Kidney (tissue), 14 donors: ENCODE results near the gene VANGL1. TPM values are rescaled to one million over a fixed set of nuclear protein-coding genes. Genes with fewer than 3 reads are reported as not detected.

ENCODE experiments used
- DNase-seq, 5 donors: peaks; one replicate each; pipeline ENCODE4 v3.0.0-alpha.2; 2013 to 2020
- FAIRE-seq: peaks from 2 replicates; lab custom pipeline; 2012; peaks lifted over from hg19 to GRCh38; lab: Jason Lieb, UNC
- H3K27ac ChIP-seq, 2 donors: one replicate each; pipeline ENCODE4 v1.7.0; 2013; ENCODE audit warnings: low read depth in 2 of 2, low read length in 2 of 2, inconsistent platforms in 1 of 2
- H3K27me3 ChIP-seq: one replicate; pipeline ENCODE4 v1.7.1; 2013; ENCODE audit warnings: low read length, inconsistent platforms; ENCODE audit not compliant: control insufficient read depth, insufficient read depth
- H3K36me3 ChIP-seq, 3 donors: one replicate each; pipeline versions ENCODE4 v1.7.0 to v1.7.1; 2013; ENCODE audit warnings: low read length in 3 of 3, control low read depth in 1 of 3, inconsistent platforms in 1 of 3; ENCODE audit not compliant: insufficient read depth in 3 of 3, control insufficient read depth in 2 of 3
- H3K4me1 ChIP-seq, 3 donors: one replicate each; pipeline versions ENCODE4 v1.7.0 to v1.7.1; 2013; ENCODE audit warnings: low read length in 3 of 3, inconsistent platforms in 1 of 3, low read depth in 1 of 3; ENCODE audit not compliant: control insufficient read depth in 2 of 3, insufficient read depth in 2 of 3
- H3K4me3 ChIP-seq, 3 donors: one replicate each; pipeline versions ENCODE4 v1.7.0 to v1.8.1; 2013; ENCODE audit warnings: low read length in 3 of 3, control low read depth in 1 of 3, inconsistent platforms in 1 of 3
- H3K9ac ChIP-seq, 3 donors: one replicate each; pipeline versions ENCODE4 v1.7.0 to v1.7.1; 2013; ENCODE audit warnings: low read length in 3 of 3, control low read depth in 1 of 3, inconsistent platforms in 1 of 3
- H3K9me3 ChIP-seq, 3 donors: one replicate each; pipeline versions ENCODE4 v1.7.0 to v1.7.1; 2013; ENCODE audit warnings: low read length in 3 of 3, control low read depth in 1 of 3, inconsistent platforms in 1 of 3; ENCODE audit not compliant: control insufficient read depth in 2 of 3, insufficient read depth in 1 of 3
- CTCF ChIP-seq: IDR thresholded peaks from 3 replicates; pipeline ENCODE4 v1.5.1; 2012; ENCODE audit warnings: mild to moderate bottlenecking, moderate library complexity, borderline replicate concordance; ENCODE audit not compliant: insufficient read depth; ENCODE audit errors: extremely low read depth
- intact Hi-C: fragments of 100-400 bp; cut with DNase I; formaldehyde crosslinking; loops from one replicate; pipeline ENCODE4 v1.11.1; 2022
- polyA plus RNA-seq: library from polyadenylated mRNA; stranded (reverse); fragments of 350-450 nt; fragmentation: Illumina TruSeq; extraction: RNeasy Lipid Tissue Mini Kit (QIAGEN cat#74804); gene quantifications from one replicate; pipeline ENCODE4 v1.2.3, GENCODE V29; 2014; ENCODE audit warnings: low read depth, low replicate concordance; ENCODE audit not compliant: insufficient read depth
- total RNA-seq: library from RNA; stranded (reverse); fragmentation: NEBNext Ultra II Directional; extraction: Animal tissue kit (Norgen Biotek cat#: 25700); gene quantifications from one replicate; pipeline ENCODE4 v1.2.1, GENCODE V29; 2021
- donor health status: control.
- donor health status: control.
- donor health status: control.
- donor health status: control.
- donor health status: control.
- donor health status: DM: yes; HTN: yes; CAD: no.
- donor health status: Normal renal cell carcinoma (clear cell type).

VANGL1 gene
- total and polyA plus RNA-seq, 2 donors from 2014 or later, result 2.7 to 12.3 TPM

- DNase-seq, result no peak
Observed at GRCh38 chr1:115723756-115724155, 82.0 kb downstream of the VANGL1 start.

GRCh38 chr1:115725600-115725999 is 83.8 kb downstream of the VANGL1 start:
- Histone ChIP-seq H3K9ac (no peak overlapping the region), H3K27ac (no peak overlapping the region), H3K9me3 (no peaks in the 10 kb centered on the region), H3K27me3 (no peaks in the 10 kb centered on the region), H3K4me1 (no peaks in the 10 kb centered on the region), H3K4me3 (no peak overlapping the region), H3K36me3 (no peaks in the 10 kb centered on the region)
- TF ChIP-seq CTCF, result no peak
- FAIRE-seq, result no peak
- no peak for DNase-seq
- intact Hi-C loops, result no loop called here

More at GRCh38 chr1:115723756-115724155, 82.0 kb downstream of the VANGL1 start:
- Histone ChIP-seq H3K9me3 (no peaks in the 10 kb centered on the region), H3K27ac (no peak overlapping the region), H3K4me3 (no peak overlapping the region), H3K9ac (no peak overlapping the region), H3K27me3 (no peaks in the 10 kb centered on the region), H3K4me1 (no peaks in the 10 kb centered on the region), H3K36me3 (no peaks in the 10 kb centered on the region)
- TF ChIP-seq CTCF, result no peak
- intact Hi-C loops, result no loop called here
- no peak for FAIRE-seq

GRCh38 chr1:115726161-115726560 is 84.4 kb downstream of the VANGL1 start:
- H3K4me1 ChIP-seq, result no peaks in the 10 kb centered on the region
- H3K27ac ChIP-seq, result no peak overlapping the region
- H3K27me3 ChIP-seq, result no peaks in the 10 kb centered on the region
- H3K9me3 ChIP-seq, result no peaks in the 10 kb centered on the region
- no peak for TF ChIP-seq CTCF
- intact Hi-C loops, result no loop called here
- no peaks in the 10 kb centered on the region for H3K36me3 ChIP-seq
- no peak for FAIRE-seq
- no peak overlapping the region for H3K9ac ChIP-seq
- no peak for DNase-seq
- no peak overlapping the region for H3K4me3 ChIP-seq

GRCh38 chr1:115726570-115726969 is 84.8 kb downstream of the VANGL1 start:
- FAIRE-seq (no peak), DNase-seq (no peak)
- Histone ChIP-seq H3K9me3 (no peaks in the 10 kb centered on the region), H3K27ac (no peak overlapping the region), H3K4me1 (no peaks in the 10 kb centered on the region), H3K36me3 (no peaks in the 10 kb centered on the region), H3K27me3 (no peaks in the 10 kb centered on the region), H3K9ac (no peak overlapping the region), H3K4me3 (no peak overlapping the region)
- no peak for TF ChIP-seq CTCF
- intact Hi-C loops, result no loop called here
